Measurements from ENCODE around the gene TMEM163.

TMEM163 gene

GRCh38 chr2:134493797-134494196, 225.0 kb downstream of the TMEM163 start:
- FAIRE-seq (no peak), DNase-seq (ENCODE audit: insufficient read length, low spot score) (no peak)
- no peak for TF ChIP-seq CTCF (IDR thresholded peaks at IDR 0.05; ENCODE audit: insufficient read depth, missing control alignments)

- TF ChIP-seq CTCF (IDR thresholded peaks at IDR 0.05; ENCODE audit: insufficient read depth, missing control alignments), result peak; percentile 44
- DNase-seq (ENCODE audit: insufficient read length, low spot score) (peak; percentile 37), FAIRE-seq (peak; percentile 76)
Measured at GRCh38 chr2:134491771-134492441, 226.9 kb downstream of the TMEM163 start.

GRCh38 chr2:134491022-134491421, 227.8 kb downstream of the TMEM163 start:
- FAIRE-seq (no peak), DNase-seq (ENCODE audit: insufficient read length, low spot score) (no peak)
- no peak for TF ChIP-seq CTCF (IDR thresholded peaks at IDR 0.05; ENCODE audit: insufficient read depth, missing control alignments)

DNA sequence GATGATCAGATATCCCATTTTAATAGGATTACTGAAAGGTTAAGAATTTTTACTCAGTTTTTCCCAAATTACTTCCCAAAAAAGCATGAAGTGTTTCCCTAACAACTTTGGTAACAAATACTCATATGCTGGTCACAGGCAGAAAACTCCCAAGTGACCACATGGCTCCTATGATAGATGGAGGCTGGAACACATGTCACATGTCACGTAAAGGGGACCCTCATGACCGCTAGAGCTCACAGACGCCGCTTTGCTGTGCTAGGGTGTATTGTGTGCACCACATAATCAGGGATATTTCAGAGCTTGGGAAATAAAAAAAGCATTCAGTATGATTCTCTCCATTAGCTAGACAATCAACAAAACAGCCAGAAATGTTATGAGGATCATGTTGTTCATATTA, 228.2 kb downstream of the TMEM163 start:
- TF ChIP-seq CTCF (IDR thresholded peaks at IDR 0.05; ENCODE audit: insufficient read depth, missing control alignments), result no peak
- DNase-seq (ENCODE audit: insufficient read length, low spot score), result no peak
- FAIRE-seq, result no peak

GRCh38 chr2:134489732-134490384, 228.9 kb downstream of the TMEM163 start:
- DNase-seq (ENCODE audit: insufficient read length, low spot score) (no peak), FAIRE-seq (no peak)
- TF ChIP-seq CTCF (IDR thresholded peaks at IDR 0.05; ENCODE audit: insufficient read depth, missing control alignments), result no peak

- no peak for FAIRE-seq
- TF ChIP-seq CTCF (IDR thresholded peaks at IDR 0.05; ENCODE audit: insufficient read depth, missing control alignments), result no peak
- DNase-seq (ENCODE audit: insufficient read length, low spot score), result no peak
Measured at GRCh38 chr2:134482766-134483340, 235.9 kb downstream of the TMEM163 start.

All from D721Med (cell line).